HCT116 (cell line): ENCODE measurements around the gene CTCFL. TPM values are rescaled to one million over a fixed set of nuclear protein-coding genes. Genes with fewer than 3 reads are reported as not detected.

Experiments used
- ATAC-seq: fragments of 200-7000 bp; cut with Tn5 transposase; 2 replicates; pipeline ENCODE4 v1.9.1; 2020; ENCODE audit warnings: mild to moderate bottlenecking, moderate library complexity
- BruUV-seq: library from RNA; stranded (reverse); fragments of 400-500 nt; replicated peaks from 2 replicates; lab custom pipeline; 2021; lab: Mats Ljungman, UMichigan
- CTCF ChIA-PET: fragments of 300-600 bp; sonication (Branson Sonifier 250); formaldehyde crosslinking; loops from one replicate; lab custom pipeline; 2021; ENCODE audit warnings: antibody characterized with exemption; lab: Charles Lee
- POLR2A ChIA-PET: fragments of 300-600, 350-600 bp; sonication (Branson Sonifier 250); formaldehyde crosslinking; loops from one replicate; lab custom pipeline; 2021; ENCODE audit warnings: antibody characterized with exemption; lab: Charles Lee
- RAD21 ChIA-PET, 2 experiments: fragments of 300-600 bp; sonication (Branson Sonifier 250); formaldehyde crosslinking; loops; one replicate each; lab custom pipeline; 2023; ENCODE audit warnings: low total read pairs in 2 of 2; ENCODE audit not compliant: uncharacterized antibody in 2 of 2, unreplicated experiment in 2 of 2, low non-redundant PET in 1 of 2; lab: Charles Lee
- DNase-seq: peaks from one replicate; pipeline ENCODE4 v3.0.0-alpha.2; 2010; ENCODE audit warnings: low read depth, low spot score
- H2AFZ ChIP-seq: fragments of 200-600 bp; shearing (Covaris generic), sonication (generic); 2 replicates; pipeline ENCODE4 v1.6.1; 2017; ENCODE audit warnings: low read depth, mixed run types, mixed read lengths, antibody characterized with exemption, low read length; ENCODE audit not compliant: poor library complexity, severe bottlenecking
- H3K27ac ChIP-seq: 2 replicates; pipeline ENCODE4 v1.5.1; 2012; ENCODE audit warnings: low read depth, low read length
- H3K27me3 ChIP-seq: fragments of 200-600 bp; sonication (generic); 2 replicates; pipeline ENCODE4 v1.6.1; 2016; ENCODE audit warnings: mixed run types, low read length, mixed read lengths; ENCODE audit not compliant: insufficient read depth
- H3K36me3 ChIP-seq, 2 experiments: fragments of 200-500 bp in 1 of 2; fragments of 200-600 bp in 1 of 2; sonication (Bioruptor generic) in 1 of 2; sonication (generic) in 1 of 2; 2 replicates each; pipeline versions ENCODE4 v1.5.1 to v1.6.1; 2014 to 2016; ENCODE audit warnings: low read length in 2 of 2, inconsistent platforms in 1 of 2, mixed read lengths in 1 of 2, mixed run types in 1 of 2; ENCODE audit not compliant: insufficient read depth in 2 of 2, control insufficient read depth in 1 of 2
- H3K4me1 ChIP-seq, 2 experiments: fragments of 200-600 bp in 1 of 2; sonication (generic) in 1 of 2; 2 replicates each; pipeline versions ENCODE4 v1.5.1 to v1.6.1; 2012 to 2017; ENCODE audit warnings: low read length in 2 of 2, inconsistent platforms in 1 of 2, mild to moderate bottlenecking in 1 of 2, mixed read lengths in 1 of 2, mixed run types in 1 of 2, moderate library complexity in 1 of 2; ENCODE audit not compliant: insufficient read depth in 2 of 2, control insufficient read depth in 1 of 2
- H3K4me2 ChIP-seq: fragments of 200-600 bp; sonication (generic); 2 replicates; pipeline ENCODE4 v1.6.1; 2017; ENCODE audit warnings: mixed run types, low read length, mixed read lengths
- H3K4me3 ChIP-seq, 2 experiments: fragments of 200-600 bp in 1 of 2; sonication (generic) in 1 of 2; replicated peaks in 1 of 2; 2 replicates each; pipeline ENCODE4 v1.5.1; 2011 to 2016; ENCODE audit warnings: low read length in 2 of 2, control low read depth in 1 of 2, low read depth in 1 of 2, mild to moderate bottlenecking in 1 of 2, mixed read lengths in 1 of 2, mixed run types in 1 of 2
- H3K79me2 ChIP-seq: fragments of 200-600 bp; sonication (generic); 2 replicates; pipeline ENCODE4 v1.6.1; 2017; ENCODE audit warnings: mild to moderate bottlenecking, mixed run types, low read length, moderate library complexity, mixed read lengths; ENCODE audit not compliant: insufficient read depth
- H3K9ac ChIP-seq: fragments of 200-600 bp; sonication (generic); 2 replicates; pipeline ENCODE4 v1.6.1; 2016; ENCODE audit warnings: low read length, mixed read lengths
- H3K9me2 ChIP-seq: fragments of 200-600 bp; sonication (generic), shearing (Covaris generic); 2 replicates; pipeline ENCODE4 v1.6.1; 2017; ENCODE audit warnings: mixed run types, mild to moderate bottlenecking, moderate library complexity; ENCODE audit not compliant: insufficient read depth
- H3K9me3 ChIP-seq, 2 experiments: fragments of 200-500 bp in 1 of 2; fragments of 200-600 bp in 1 of 2; sonication (Bioruptor generic) in 1 of 2; sonication (generic) in 1 of 2; 2 replicates each; pipeline ENCODE4 v1.6.1; 2014 to 2017; ENCODE audit warnings: low read length in 2 of 2, mixed read lengths in 2 of 2, inconsistent platforms in 1 of 2, low read depth in 1 of 2, mild to moderate bottlenecking in 1 of 2, mixed run types in 1 of 2, moderate library complexity in 1 of 2; ENCODE audit not compliant: control insufficient read depth in 1 of 2, insufficient read depth in 1 of 2
- H4K20me1 ChIP-seq: fragments of 200-600 bp; sonication (generic), shearing (Covaris generic); 2 replicates; pipeline ENCODE4 v1.6.1; 2017; ENCODE audit warnings: mixed run types, mild to moderate bottlenecking, moderate library complexity; ENCODE audit not compliant: insufficient read depth
- CBX3 ChIP-seq: IDR thresholded peaks from 2 replicates; pipeline ENCODE4 v1.6.1; 2012; ENCODE audit warnings: low read depth
- CEBPB ChIP-seq: IDR thresholded peaks from 2 replicates; pipeline ENCODE4 v1.6.1; 2012; ENCODE audit warnings: low read depth
- EZH2phosphoT487 ChIP-seq: fragments of 200-600 bp; IDR thresholded peaks from 2 replicates; pipeline ENCODE4 v1.6.1; 2018; ENCODE audit warnings: antibody characterized with exemption, borderline replicate concordance
- FOSL1 ChIP-seq: IDR thresholded peaks from 2 replicates; pipeline ENCODE4 v1.6.1; 2012; ENCODE audit warnings: low read depth
- JUND ChIP-seq: IDR thresholded peaks from 2 replicates; pipeline ENCODE4 v1.6.1; 2012
- POLR2AphosphoS5 ChIP-seq: IDR thresholded peaks from 2 replicates; pipeline ENCODE4 v1.6.1; 2011; ENCODE audit warnings: mild to moderate bottlenecking, low read depth, low read length, moderate library complexity
- RAD21 ChIP-seq: IDR thresholded peaks from 2 replicates; pipeline ENCODE4 v1.6.1; 2012; ENCODE audit warnings: low read depth, mild to moderate bottlenecking
- SIN3A ChIP-seq: IDR thresholded peaks from 2 replicates; pipeline ENCODE4 v1.6.1; 2012; ENCODE audit warnings: low read depth
- SRF ChIP-seq: IDR thresholded peaks from 2 replicates; pipeline ENCODE4 v1.6.1; 2012; ENCODE audit warnings: low read depth
- ZFX ChIP-seq: fragments of 450-650 bp; IDR thresholded peaks from 2 replicates; pipeline ENCODE4 v1.6.1; 2017
- intact Hi-C: fragments of 100-400 bp; cut with micrococcal nuclease; formaldehyde crosslinking; loops from 2 replicates; pipeline ENCODE4 v1.10.0; 2022
- total RNA-seq: library from RNA; stranded (reverse); gene quantifications from one replicate; pipeline ENCODE4 v1.2.1, GENCODE V29; 2021; ENCODE audit not compliant: unreplicated experiment
- TF ChIP-seq, protein P1 (sequence below): IDR thresholded peaks from 2 replicates; pipeline ENCODE4 v1.6.1; 2012
- TF ChIP-seq, protein P2 (sequence below): IDR thresholded peaks from 2 replicates; pipeline ENCODE4 v1.6.1; 2012; ENCODE audit warnings: low read depth

CTCFL gene
- total RNA-seq, 1 experiment from 2014 or later = 0.34 TPM

DNA sequence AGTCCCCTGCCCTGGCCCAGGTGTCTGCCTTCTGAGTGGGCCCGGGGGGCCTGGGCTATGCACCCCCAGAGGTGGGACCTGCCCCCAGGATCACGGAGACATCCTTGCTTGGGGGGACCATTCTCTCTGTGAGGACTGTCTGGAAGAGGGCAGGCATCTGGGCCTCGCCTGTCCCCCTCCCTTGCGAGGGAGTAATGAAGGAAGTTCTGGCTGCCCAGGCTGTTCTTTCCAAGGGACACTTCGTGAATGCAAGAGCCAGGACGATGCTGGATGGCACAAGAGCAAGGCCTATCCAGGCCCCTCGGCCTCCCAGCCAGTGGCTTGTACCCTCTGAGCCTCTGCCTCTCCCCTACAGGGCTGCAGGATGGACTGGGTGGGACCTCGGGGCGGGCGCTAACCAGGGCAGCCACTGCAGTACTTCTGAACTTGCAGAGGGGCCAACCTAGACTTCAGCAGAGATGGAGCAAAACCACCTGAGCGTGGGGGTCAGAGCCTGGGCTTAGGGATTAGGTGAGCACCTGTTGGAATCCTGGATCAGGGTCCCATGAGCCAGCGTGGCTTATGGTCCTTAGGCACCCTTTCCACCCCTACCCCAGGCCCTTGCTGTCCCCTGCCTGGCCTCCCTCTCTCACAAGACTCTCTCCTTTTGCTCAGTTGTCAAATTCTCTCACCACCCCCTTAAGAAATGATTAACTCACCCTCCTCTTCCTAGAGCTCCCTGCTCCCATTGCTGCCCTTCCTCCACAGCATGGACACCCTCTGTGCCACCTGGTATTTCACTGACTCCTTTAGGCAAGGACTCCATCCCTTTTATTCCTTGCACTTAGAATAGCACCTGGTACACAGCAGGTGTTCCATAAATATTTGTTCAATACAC, 53.2 kb downstream of the CTCFL start:
- H3K27me3 ChIP-seq = 0 out of 2 replicates have a peak, but pooled peaks cover 4% of the 10 kb centered on the region
- intact Hi-C loops = no loop called here
- H3K9me2 ChIP-seq = no peaks in the 10 kb centered on the region
- ChIA-PET POLR2A (no interaction called here), CTCF (interaction anchor here (0.6 kb wide), 1 partner anchor 708 kb away, joined by 3 read pairs; no protein-coding TSS in a partner anchor), RAD21 (no interaction called here)
- H2AFZ ChIP-seq = no peak overlapping the region
- H3K9me3 ChIP-seq = no peaks in the 10 kb centered on the region
- BruUV-seq = no TSS peak
- TF ChIP-seq CEBPB (no peak), RAD21 (no peak), SRF (no peak), POLR2AphosphoS5 (no peak), FOSL1 (no peak), EZH2phosphoT487 (no peak), ZFX (no peak), SIN3A (no peak), CBX3 (no peak), JUND (no peak)
- TF ChIP-seq, protein P1, sequence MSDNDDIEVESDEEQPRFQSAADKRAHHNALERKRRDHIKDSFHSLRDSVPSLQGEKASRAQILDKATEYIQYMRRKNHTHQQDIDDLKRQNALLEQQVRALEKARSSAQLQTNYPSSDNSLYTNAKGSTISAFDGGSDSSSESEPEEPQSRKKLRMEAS = no peak
- TF ChIP-seq, protein P2, sequence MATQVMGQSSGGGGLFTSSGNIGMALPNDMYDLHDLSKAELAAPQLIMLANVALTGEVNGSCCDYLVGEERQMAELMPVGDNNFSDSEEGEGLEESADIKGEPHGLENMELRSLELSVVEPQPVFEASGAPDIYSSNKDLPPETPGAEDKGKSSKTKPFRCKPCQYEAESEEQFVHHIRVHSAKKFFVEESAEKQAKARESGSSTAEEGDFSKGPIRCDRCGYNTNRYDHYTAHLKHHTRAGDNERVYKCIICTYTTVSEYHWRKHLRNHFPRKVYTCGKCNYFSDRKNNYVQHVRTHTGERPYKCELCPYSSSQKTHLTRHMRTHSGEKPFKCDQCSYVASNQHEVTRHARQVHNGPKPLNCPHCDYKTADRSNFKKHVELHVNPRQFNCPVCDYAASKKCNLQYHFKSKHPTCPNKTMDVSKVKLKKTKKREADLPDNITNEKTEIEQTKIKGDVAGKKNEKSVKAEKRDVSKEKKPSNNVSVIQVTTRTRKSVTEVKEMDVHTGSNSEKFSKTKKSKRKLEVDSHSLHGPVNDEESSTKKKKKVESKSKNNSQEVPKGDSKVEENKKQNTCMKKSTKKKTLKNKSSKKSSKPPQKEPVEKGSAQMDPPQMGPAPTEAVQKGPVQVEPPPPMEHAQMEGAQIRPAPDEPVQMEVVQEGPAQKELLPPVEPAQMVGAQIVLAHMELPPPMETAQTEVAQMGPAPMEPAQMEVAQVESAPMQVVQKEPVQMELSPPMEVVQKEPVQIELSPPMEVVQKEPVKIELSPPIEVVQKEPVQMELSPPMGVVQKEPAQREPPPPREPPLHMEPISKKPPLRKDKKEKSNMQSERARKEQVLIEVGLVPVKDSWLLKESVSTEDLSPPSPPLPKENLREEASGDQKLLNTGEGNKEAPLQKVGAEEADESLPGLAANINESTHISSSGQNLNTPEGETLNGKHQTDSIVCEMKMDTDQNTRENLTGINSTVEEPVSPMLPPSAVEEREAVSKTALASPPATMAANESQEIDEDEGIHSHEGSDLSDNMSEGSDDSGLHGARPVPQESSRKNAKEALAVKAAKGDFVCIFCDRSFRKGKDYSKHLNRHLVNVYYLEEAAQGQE = no peak
- no peak overlapping the region for H3K4me2 ChIP-seq
- H3K27ac ChIP-seq = no peak overlapping the region
- H3K4me1 ChIP-seq = peaks cover 9 to 15% of the 10 kb centered on the region in 2 experiments
- ATAC-seq = no peak
- no peaks in the 10 kb centered on the region for H3K79me2 ChIP-seq
- H3K4me3 ChIP-seq = no peak overlapping the region
- H3K36me3 ChIP-seq = no peaks in the 10 kb centered on the region
- no peak overlapping the region for H3K9ac ChIP-seq
- no peak for DNase-seq
- no peaks in the 10 kb centered on the region for H4K20me1 ChIP-seq
